ENCODE results near the gene ZFHX3.

- TF ChIP-seq POLR2AphosphoS5 (IDR thresholded peaks at IDR 0.05) (no peak), CTCF (IDR thresholded peaks at IDR 0.05 in 8 of 11, conservative IDR thresholded peaks at IDR 0.05 in 3 of 11) (no peak)
Measured at GRCh38 chr16:73053038-73053363, 5.1 kb upstream of the ZFHX3 start.
